WTC11 (cell line): ENCODE results near the gene MPPE1. TPM values are rescaled to one million over a fixed set of nuclear protein-coding genes. Genes with fewer than 3 reads are reported as not detected.

Experiments used
- ATAC-seq: fragments of 200-7000 bp; cut with Tn5 transposase; 2 replicates; pipeline ENCODE4 v1.10.0; 2021; ENCODE audit warnings: mild to moderate bottlenecking, moderate library complexity
- CTCF ChIA-PET: fragments of 300-600 bp; sonication (Branson Sonifier 250); formaldehyde crosslinking; loops from one replicate; lab custom pipeline; 2021; ENCODE audit warnings: antibody characterized with exemption; lab: Charles Lee
- POLR2A ChIA-PET: fragments of 350-600 bp; sonication (Branson Sonifier 250); formaldehyde crosslinking; loops from one replicate; lab custom pipeline; 2021; ENCODE audit warnings: antibody characterized with exemption; lab: Charles Lee
- DNase-seq: peaks from one replicate; pipeline ENCODE4 v3.0.0; 2021; ENCODE audit warnings: low spot score
- H3K27ac Mint-ChIP-seq: 2 replicates; pipeline ENCODE4 v1.8.0; 2021; ENCODE audit warnings: mixed read lengths
- H3K27me3 Mint-ChIP-seq: 2 replicates; pipeline ENCODE4 v1.8.0; 2021; ENCODE audit warnings: low read depth, mild to moderate bottlenecking, moderate library complexity, mixed read lengths
- H3K36me3 Mint-ChIP-seq: 2 replicates; pipeline ENCODE4 v1.8.0; 2021; ENCODE audit warnings: mixed read lengths
- H3K4me1 Mint-ChIP-seq: 2 replicates; pipeline ENCODE4 v1.8.0; 2022; ENCODE audit warnings: mixed read lengths
- H3K4me3 Mint-ChIP-seq: 2 replicates; pipeline ENCODE4 v1.8.0; 2021; ENCODE audit warnings: mild to moderate bottlenecking, moderate library complexity, mixed read lengths
- H3K9me3 Mint-ChIP-seq: 2 replicates; pipeline ENCODE4 v1.8.0; 2021; ENCODE audit warnings: mixed read lengths
- ATF1 ChIP-seq: sonication (generic); formaldehyde crosslinking; IDR thresholded peaks from 2 replicates; pipeline ENCODE4 v1.8.1; 2023; ENCODE audit warnings: mild to moderate bottlenecking, moderate library complexity, missing genetic modification reagents
- JUN ChIP-seq: sonication (generic); formaldehyde crosslinking; IDR thresholded peaks from 2 replicates; pipeline ENCODE4 v1.8.0; 2023; ENCODE audit warnings: mild to moderate bottlenecking, missing genetic modification reagents
- MXD4 ChIP-seq: fragments of 250-450 bp; sonication (Bioruptor Pico); IDR thresholded peaks from 2 replicates; pipeline ENCODE4 v1.8.0; 2021; ENCODE audit warnings: mild to moderate bottlenecking, moderate library complexity, borderline replicate concordance
- MYBL2 ChIP-seq: sonication (generic); formaldehyde crosslinking; IDR thresholded peaks from 2 replicates; pipeline ENCODE4 v1.8.1; 2023; ENCODE audit warnings: mild to moderate bottlenecking, moderate library complexity, missing genetic modification reagents
- NFYB ChIP-seq: sonication (generic); formaldehyde crosslinking; conservative IDR thresholded peaks from 2 replicates; pipeline ENCODE4 v1.8.0; 2022; ENCODE audit warnings: low read depth, missing genetic modification reagents
- SMAD4 ChIP-seq: sonication (generic); formaldehyde crosslinking; IDR thresholded peaks from 2 replicates; pipeline ENCODE4 v1.8.0; 2022; ENCODE audit warnings: mild to moderate bottlenecking, missing genetic modification reagents
- TCF7 ChIP-seq: sonication (generic); formaldehyde crosslinking; IDR thresholded peaks from 2 replicates; pipeline ENCODE4 v1.8.0; 2022; ENCODE audit warnings: mild to moderate bottlenecking, low read depth, missing genetic modification reagents, moderate library complexity
- ZNF219 ChIP-seq: sonication (generic); formaldehyde crosslinking; IDR thresholded peaks from 2 replicates; pipeline ENCODE4 v1.8.0; 2023; ENCODE audit warnings: missing genetic modification reagents, mild to moderate bottlenecking, borderline replicate concordance
- ZNF263 ChIP-seq: sonication (generic); formaldehyde crosslinking; IDR thresholded peaks from 2 replicates; pipeline ENCODE4 v1.8.1; 2022; ENCODE audit warnings: low read depth, mild to moderate bottlenecking, moderate library complexity, missing genetic modification reagents
- total RNA-seq: library from RNA; stranded (reverse); gene quantifications from 3 replicates; pipeline ENCODE4 v1.2.3, GENCODE V29; 2021
- TF ChIP-seq, protein P1 (sequence below): sonication (generic); formaldehyde crosslinking; IDR thresholded peaks from 2 replicates; pipeline ENCODE4 v1.8.0; 2023; ENCODE audit warnings: missing genetic modification reagents, mild to moderate bottlenecking, borderline replicate concordance
- TF ChIP-seq, protein P2 (sequence below): sonication (generic); formaldehyde crosslinking; IDR thresholded peaks from 2 replicates; pipeline ENCODE4 v1.8.1; 2023; ENCODE audit warnings: mild to moderate bottlenecking, moderate library complexity, missing genetic modification reagents
- TF ChIP-seq, protein P3 (sequence below): fragments of 250-450 bp; sonication (Bioruptor Pico); IDR thresholded peaks from 2 replicates; pipeline ENCODE4 v2.1.2; 2022; ENCODE audit warnings: mild to moderate bottlenecking, moderate library complexity
- TF ChIP-seq, protein P4 (sequence below): sonication (generic); formaldehyde crosslinking; IDR thresholded peaks from 2 replicates; pipeline ENCODE4 v1.8.1; 2023; ENCODE audit warnings: mild to moderate bottlenecking, missing genetic modification reagents, moderate library complexity
- TF ChIP-seq, protein P5 (sequence below): sonication (generic); formaldehyde crosslinking; IDR thresholded peaks from 2 replicates; pipeline ENCODE4 v1.8.1; 2023; ENCODE audit warnings: mild to moderate bottlenecking, missing genetic modification reagents

Gene MPPE1
- total RNA-seq, 1 experiment from 2014 or later = 29.1 TPM

DNA sequence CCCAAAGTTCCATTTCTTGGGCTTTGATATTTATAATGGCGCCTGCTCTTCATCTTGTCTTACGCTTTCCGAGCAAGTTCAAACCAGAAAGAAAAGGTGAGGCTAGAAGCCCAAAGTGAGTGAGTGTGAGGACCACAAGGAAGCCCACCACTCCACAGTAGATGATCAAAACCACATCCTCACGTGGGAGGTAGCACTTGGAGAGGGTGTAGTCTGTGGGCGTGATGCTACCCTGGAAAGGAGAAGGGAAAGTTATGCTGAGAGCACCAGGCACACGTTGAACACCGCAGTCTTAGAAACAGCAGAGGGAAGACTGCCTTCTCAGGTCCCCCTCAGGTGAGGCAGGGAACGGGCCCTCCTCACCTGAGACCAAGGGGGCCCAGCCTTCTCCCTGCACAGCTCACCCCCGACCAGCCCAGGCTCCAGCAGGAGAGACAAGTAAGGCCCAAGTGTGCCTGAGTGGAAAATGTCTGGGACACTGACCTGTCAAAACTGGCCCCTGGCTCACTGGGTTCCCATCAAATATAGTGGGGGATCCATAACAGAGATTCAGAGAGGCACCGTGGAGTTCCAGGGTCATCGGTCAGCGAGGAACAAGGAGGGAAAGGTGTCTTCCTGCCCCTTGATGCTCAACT lies 23.6 kb downstream of the MPPE1 start:
- H3K27me3 Mint-ChIP-seq = no peaks in the 10 kb centered on the region
- POLR2A ChIA-PET = no interaction called here
- H3K4me1 Mint-ChIP-seq = peaks cover 7% of the 10 kb centered on the region

DNA sequence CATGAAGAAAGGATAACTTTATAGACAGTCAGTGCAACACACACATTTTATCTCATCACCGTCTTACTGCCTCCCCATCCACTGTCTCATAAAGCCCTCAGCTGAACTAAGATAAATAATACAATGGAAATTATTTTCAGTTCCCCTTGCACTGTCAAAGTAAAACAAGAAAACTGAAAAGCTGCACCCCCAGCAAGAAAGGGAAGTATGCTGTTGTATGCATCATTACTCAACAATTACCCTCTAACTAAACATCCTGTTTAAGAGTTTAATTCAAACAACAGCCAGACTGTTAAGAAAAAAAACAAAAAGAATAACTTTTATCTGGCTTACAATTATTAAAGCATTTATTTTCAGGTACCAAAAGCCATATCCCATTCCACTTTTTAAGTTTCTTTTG lies 25.0 kb downstream of the MPPE1 start:
- no peak for ATAC-seq
- no peak for DNase-seq
- POLR2A ChIA-PET = no interaction called here
- peaks cover 8% of the 10 kb centered on the region for H3K4me1 Mint-ChIP-seq
- no peaks in the 10 kb centered on the region for H3K27me3 Mint-ChIP-seq
- H3K36me3 Mint-ChIP-seq = peaks cover 40% of the 10 kb centered on the region
- H3K27ac Mint-ChIP-seq = no peak overlapping the region
- CTCF ChIA-PET = no interaction called here
- no peak for TF ChIP-seq MYBL2 (CRISPR knock-in tag)
- TF ChIP-seq ATF1 (CRISPR knock-in tag) = no peak
- TF ChIP-seq, protein P1, sequence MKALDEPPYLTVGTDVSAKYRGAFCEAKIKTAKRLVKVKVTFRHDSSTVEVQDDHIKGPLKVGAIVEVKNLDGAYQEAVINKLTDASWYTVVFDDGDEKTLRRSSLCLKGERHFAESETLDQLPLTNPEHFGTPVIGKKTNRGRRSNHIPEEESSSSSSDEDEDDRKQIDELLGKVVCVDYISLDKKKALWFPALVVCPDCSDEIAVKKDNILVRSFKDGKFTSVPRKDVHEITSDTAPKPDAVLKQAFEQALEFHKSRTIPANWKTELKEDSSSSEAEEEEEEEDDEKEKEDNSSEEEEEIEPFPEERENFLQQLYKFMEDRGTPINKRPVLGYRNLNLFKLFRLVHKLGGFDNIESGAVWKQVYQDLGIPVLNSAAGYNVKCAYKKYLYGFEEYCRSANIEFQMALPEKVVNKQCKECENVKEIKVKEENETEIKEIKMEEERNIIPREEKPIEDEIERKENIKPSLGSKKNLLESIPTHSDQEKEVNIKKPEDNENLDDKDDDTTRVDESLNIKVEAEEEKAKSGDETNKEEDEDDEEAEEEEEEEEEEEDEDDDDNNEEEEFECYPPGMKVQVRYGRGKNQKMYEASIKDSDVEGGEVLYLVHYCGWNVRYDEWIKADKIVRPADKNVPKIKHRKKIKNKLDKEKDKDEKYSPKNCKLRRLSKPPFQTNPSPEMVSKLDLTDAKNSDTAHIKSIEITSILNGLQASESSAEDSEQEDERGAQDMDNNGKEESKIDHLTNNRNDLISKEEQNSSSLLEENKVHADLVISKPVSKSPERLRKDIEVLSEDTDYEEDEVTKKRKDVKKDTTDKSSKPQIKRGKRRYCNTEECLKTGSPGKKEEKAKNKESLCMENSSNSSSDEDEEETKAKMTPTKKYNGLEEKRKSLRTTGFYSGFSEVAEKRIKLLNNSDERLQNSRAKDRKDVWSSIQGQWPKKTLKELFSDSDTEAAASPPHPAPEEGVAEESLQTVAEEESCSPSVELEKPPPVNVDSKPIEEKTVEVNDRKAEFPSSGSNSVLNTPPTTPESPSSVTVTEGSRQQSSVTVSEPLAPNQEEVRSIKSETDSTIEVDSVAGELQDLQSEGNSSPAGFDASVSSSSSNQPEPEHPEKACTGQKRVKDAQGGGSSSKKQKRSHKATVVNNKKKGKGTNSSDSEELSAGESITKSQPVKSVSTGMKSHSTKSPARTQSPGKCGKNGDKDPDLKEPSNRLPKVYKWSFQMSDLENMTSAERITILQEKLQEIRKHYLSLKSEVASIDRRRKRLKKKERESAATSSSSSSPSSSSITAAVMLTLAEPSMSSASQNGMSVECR (CRISPR knock-in tag) = no peak
- TF ChIP-seq ZNF219 (CRISPR knock-in tag) = no peak
- TF ChIP-seq, protein P2, sequence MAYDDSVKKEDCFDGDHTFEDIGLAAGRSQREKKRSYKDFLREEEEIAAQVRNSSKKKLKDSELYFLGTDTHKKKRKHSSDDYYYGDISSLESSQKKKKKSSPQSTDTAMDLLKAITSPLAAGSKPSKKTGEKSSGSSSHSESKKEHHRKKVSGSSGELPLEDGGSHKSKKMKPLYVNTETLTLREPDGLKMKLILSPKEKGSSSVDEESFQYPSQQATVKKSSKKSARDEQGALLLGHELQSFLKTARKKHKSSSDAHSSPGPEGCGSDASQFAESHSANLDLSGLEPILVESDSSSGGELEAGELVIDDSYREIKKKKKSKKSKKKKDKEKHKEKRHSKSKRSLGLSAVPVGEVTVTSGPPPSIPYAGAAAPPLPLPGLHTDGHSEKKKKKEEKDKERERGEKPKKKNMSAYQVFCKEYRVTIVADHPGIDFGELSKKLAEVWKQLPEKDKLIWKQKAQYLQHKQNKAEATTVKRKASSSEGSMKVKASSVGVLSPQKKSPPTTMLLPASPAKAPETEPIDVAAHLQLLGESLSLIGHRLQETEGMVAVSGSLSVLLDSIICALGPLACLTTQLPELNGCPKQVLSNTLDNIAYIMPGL (CRISPR knock-in tag) = no peak
- H3K4me3 Mint-ChIP-seq = no peak overlapping the region
- H3K9me3 Mint-ChIP-seq = no peaks in the 10 kb centered on the region

More for the DNA sequence above, 23.6 kb downstream of the MPPE1 start:
- TF ChIP-seq, protein P3, sequence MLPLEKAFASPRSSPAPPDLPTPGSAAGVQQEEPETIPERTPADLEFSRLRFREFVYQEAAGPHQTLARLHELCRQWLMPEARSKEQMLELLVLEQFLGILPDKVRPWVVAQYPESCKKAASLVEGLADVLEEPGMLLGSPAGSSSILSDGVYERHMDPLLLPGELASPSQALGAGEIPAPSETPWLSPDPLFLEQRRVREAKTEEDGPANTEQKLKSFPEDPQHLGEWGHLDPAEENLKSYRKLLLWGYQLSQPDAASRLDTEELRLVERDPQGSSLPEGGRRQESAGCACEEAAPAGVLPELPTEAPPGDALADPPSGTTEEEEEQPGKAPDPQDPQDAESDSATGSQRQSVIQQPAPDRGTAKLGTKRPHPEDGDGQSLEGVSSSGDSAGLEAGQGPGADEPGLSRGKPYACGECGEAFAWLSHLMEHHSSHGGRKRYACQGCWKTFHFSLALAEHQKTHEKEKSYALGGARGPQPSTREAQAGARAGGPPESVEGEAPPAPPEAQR (CRISPR knock-in tag) = no peak
- TF ChIP-seq ZNF219 (CRISPR knock-in tag) (no peak), ZNF263 (CRISPR knock-in tag) (no peak), NFYB (no peak), SMAD4 (CRISPR knock-in tag) (no peak), MXD4 (CRISPR knock-in tag) (no peak), JUN (CRISPR knock-in tag) (no peak), TCF7 (CRISPR knock-in tag) (no peak)
- TF ChIP-seq, protein P4, sequence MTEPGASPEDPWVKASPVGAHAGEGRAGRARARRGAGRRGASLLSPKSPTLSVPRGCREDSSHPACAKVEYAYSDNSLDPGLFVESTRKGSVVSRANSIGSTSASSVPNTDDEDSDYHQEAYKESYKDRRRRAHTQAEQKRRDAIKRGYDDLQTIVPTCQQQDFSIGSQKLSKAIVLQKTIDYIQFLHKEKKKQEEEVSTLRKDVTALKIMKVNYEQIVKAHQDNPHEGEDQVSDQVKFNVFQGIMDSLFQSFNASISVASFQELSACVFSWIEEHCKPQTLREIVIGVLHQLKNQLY = no peak
- TF ChIP-seq, protein P5, sequence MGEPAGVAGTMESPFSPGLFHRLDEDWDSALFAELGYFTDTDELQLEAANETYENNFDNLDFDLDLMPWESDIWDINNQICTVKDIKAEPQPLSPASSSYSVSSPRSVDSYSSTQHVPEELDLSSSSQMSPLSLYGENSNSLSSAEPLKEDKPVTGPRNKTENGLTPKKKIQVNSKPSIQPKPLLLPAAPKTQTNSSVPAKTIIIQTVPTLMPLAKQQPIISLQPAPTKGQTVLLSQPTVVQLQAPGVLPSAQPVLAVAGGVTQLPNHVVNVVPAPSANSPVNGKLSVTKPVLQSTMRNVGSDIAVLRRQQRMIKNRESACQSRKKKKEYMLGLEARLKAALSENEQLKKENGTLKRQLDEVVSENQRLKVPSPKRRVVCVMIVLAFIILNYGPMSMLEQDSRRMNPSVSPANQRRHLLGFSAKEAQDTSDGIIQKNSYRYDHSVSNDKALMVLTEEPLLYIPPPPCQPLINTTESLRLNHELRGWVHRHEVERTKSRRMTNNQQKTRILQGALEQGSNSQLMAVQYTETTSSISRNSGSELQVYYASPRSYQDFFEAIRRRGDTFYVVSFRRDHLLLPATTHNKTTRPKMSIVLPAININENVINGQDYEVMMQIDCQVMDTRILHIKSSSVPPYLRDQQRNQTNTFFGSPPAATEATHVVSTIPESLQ = no peak
- CTCF ChIA-PET = interaction anchor here (1.3 to 1.4 kb wide), 2 partner anchors 11 to 155 kb away, joined by 4 read pairs; no protein-coding TSS in a partner anchor
- Mint-ChIP-seq H3K9me3 (no peaks in the 10 kb centered on the region), H3K36me3 (peaks cover 42% of the 10 kb centered on the region), H3K4me3 (no peak overlapping the region), H3K27ac (0 out of 2 replicates have a peak overlapping the region, but pooled peaks have one; percentile 75)
- ATAC-seq (no peak), DNase-seq (no peak)
